HepG2 (cell line): ENCODE data around the gene RPTOR. TPM values are rescaled to one million over a fixed set of nuclear protein-coding genes. Genes with fewer than 3 reads are reported as not detected.

Source experiments
- ATAC-seq: fragments of 200-7000 bp; cut with Tn5 transposase; 3 replicates; pipeline ENCODE4 v1.9.1; 2020; ENCODE audit warnings: mild to moderate bottlenecking, moderate library complexity
- BruUV-seq: library from RNA; stranded (reverse); fragments of 400-500 nt; replicated peaks from 2 replicates; lab custom pipeline; 2021; lab: Mats Ljungman, UMichigan
- CTCF ChIA-PET: fragments of 300-600 bp; formaldehyde crosslinking; extraction: SDS; loops from one replicate; lab custom pipeline; 2021; ENCODE audit warnings: low total read pairs, inconsistent platforms, low intra/inter-chr PET ratio; lab: Yijun Ruan, JAX
- POLR2A ChIA-PET: fragments of 350-600 bp; sonication (Branson Sonifier 250); formaldehyde crosslinking; loops from one replicate; lab custom pipeline; 2020; ENCODE audit warnings: antibody characterized with exemption, inconsistent platforms; lab: Yijun Ruan, JAX
- DNase-seq: peaks from one replicate; pipeline ENCODE4 v3.0.0-alpha.2; 2015; ENCODE audit warnings: low spot score
- FAIRE-seq: peaks from 3 replicates; lab custom pipeline; 2011; peaks lifted over from hg19 to GRCh38; lab: Jason Lieb, UNC
- H2AFZ ChIP-seq: one replicate; pipeline ENCODE4 v1.6.1; 2011; ENCODE audit warnings: low read length, inconsistent platforms
- H3K27ac ChIP-seq: fragments of 300-600 bp; 3 replicates; pipeline ENCODE4 v1.8.0; 2011; ENCODE audit warnings: mixed run types, mild to moderate bottlenecking, mixed read lengths, low read length, inconsistent platforms; ENCODE audit not compliant: insufficient read depth; ENCODE audit errors: extremely low read length
- H3K27me3 ChIP-seq, 2 experiments: fragments of 200-600 bp in 1 of 2; 2 replicates in 1 of 2; 3 replicates in 1 of 2; pipeline versions ENCODE4 v1.6.0 to v1.8.0; 2011; ENCODE audit warnings: low read length in 2 of 2, mild to moderate bottlenecking in 2 of 2, moderate library complexity in 2 of 2, inconsistent platforms in 1 of 2; ENCODE audit not compliant: insufficient read depth in 2 of 2, control insufficient read depth in 1 of 2
- H3K36me3 ChIP-seq, 2 experiments: fragments of 200-600 bp in 1 of 2; replicated peaks in 1 of 2; 2 replicates in 1 of 2; 3 replicates in 1 of 2; pipeline versions ENCODE4 v1.5.1 to v1.8.0; 2011; ENCODE audit warnings: low read length in 2 of 2, inconsistent platforms in 1 of 2; ENCODE audit not compliant: insufficient read depth in 2 of 2, control insufficient read depth in 1 of 2
- H3K4me1 ChIP-seq: 2 replicates; pipeline ENCODE4 v1.5.1; 2012; ENCODE audit warnings: low read length, inconsistent platforms; ENCODE audit not compliant: insufficient read depth
- H3K4me2 ChIP-seq: 2 replicates; pipeline ENCODE4 v1.6.0; 2011; ENCODE audit warnings: low read depth, low read length, inconsistent platforms
- H3K4me3 ChIP-seq, 3 experiments: fragments of 200-600 bp in 1 of 3; sonication (generic), shearing (Covaris generic) in 1 of 3; replicated peaks in 1 of 3; 2 replicates each; pipeline ENCODE4 v1.5.1; 2011 to 2016; ENCODE audit warnings: low read length in 3 of 3, inconsistent platforms in 2 of 3, low read depth in 2 of 3, mild to moderate bottlenecking in 2 of 3, control low read depth in 1 of 3, mixed read lengths in 1 of 3; ENCODE audit not compliant: insufficient read depth in 1 of 3
- H3K79me2 ChIP-seq: one replicate; pipeline ENCODE4 v1.6.1; 2011; ENCODE audit warnings: low read length, inconsistent platforms; ENCODE audit not compliant: insufficient read depth
- H3K9ac ChIP-seq: 2 replicates; pipeline ENCODE4 v1.6.0; 2011; ENCODE audit warnings: mild to moderate bottlenecking, low read depth, low read length, inconsistent platforms; ENCODE audit not compliant: insufficient read depth
- H3K9me3 ChIP-seq: 2 replicates; pipeline ENCODE4 v1.5.1; 2012; ENCODE audit warnings: mild to moderate bottlenecking, low read length
- H4K20me1 ChIP-seq: 2 replicates; pipeline ENCODE4 v1.6.0; 2011; ENCODE audit warnings: inconsistent platforms, mild to moderate bottlenecking, low read length, moderate library complexity; ENCODE audit not compliant: insufficient read depth
- BCL6 ChIP-seq: IDR thresholded peaks from 2 replicates; pipeline ENCODE4 v1.6.1; 2016; ENCODE audit warnings: missing genetic modification reagents, missing compliant biosample characterization
- FOSL1 ChIP-seq: sonication (generic); formaldehyde crosslinking; IDR thresholded peaks from 2 replicates; pipeline ENCODE4 v1.9.0; 2021; ENCODE audit warnings: missing genetic modification reagents, borderline replicate concordance
- KLF16 ChIP-seq, 2 experiments: sonication (generic) in 1 of 2; formaldehyde crosslinking in 1 of 2; IDR thresholded peaks; 2 replicates each; pipeline versions ENCODE4 v1.6.1 to v1.8.0; 2016 to 2023; ENCODE audit warnings: missing genetic modification reagents in 2 of 2, missing compliant biosample characterization in 1 of 2
- MLXIP ChIP-seq: sonication (generic); formaldehyde crosslinking; IDR thresholded peaks from 2 replicates; pipeline ENCODE4 v1.9.0; 2021; ENCODE audit warnings: missing genetic modification reagents, borderline replicate concordance
- NCOR1 ChIP-seq: fragments of 200-600 bp; sonication (generic); IDR thresholded peaks from 2 replicates; pipeline ENCODE4 v1.7.0; 2017; ENCODE audit warnings: antibody characterized with exemption, low read length, borderline replicate concordance
- RBM22 ChIP-seq: fragments of 200-400 bp; formaldehyde crosslinking; optimal IDR thresholded peaks from 2 replicates; pipeline ENCODE3; 2017; ENCODE audit warnings: mild to moderate bottlenecking, low read length, moderate library complexity
- ZBTB37 ChIP-seq: sonication (generic); formaldehyde crosslinking; IDR thresholded peaks from 2 replicates; pipeline ENCODE4 v1.4.0; 2020; ENCODE audit warnings: mild to moderate bottlenecking, missing genetic modification reagents
- ZNF619 ChIP-seq: sonication (generic); formaldehyde crosslinking; IDR thresholded peaks from 2 replicates; pipeline ENCODE4 v1.4.0; 2020; ENCODE audit warnings: mild to moderate bottlenecking, missing genetic modification reagents
- ZNF747 ChIP-seq: sonication (generic); formaldehyde crosslinking; IDR thresholded peaks from 2 replicates; pipeline ENCODE4 v1.8.1; 2023; ENCODE audit warnings: missing genetic modification reagents, mild to moderate bottlenecking, borderline replicate concordance
- WGBS: methylation state at CpG from one replicate; pipeline ENCODE4 v1.1.6; 2017; ENCODE audit warnings: low lambda C conversion rate; 5-methylcytosine and 5-hydroxymethylcytosine counted together
- in situ Hi-C: cut with HindIII; loops from 2 replicates; pipeline ENCODE4 v1.10.0; 2017; ENCODE audit warnings: low pct_unique_long_range_greater_than_20kb; ENCODE audit not compliant: extremely low pct_ligation_motif_present
- intact Hi-C: fragments of 100-400 bp; cut with micrococcal nuclease; formaldehyde crosslinking; loops from one replicate; pipeline ENCODE4 v1.10.0; 2022; ENCODE audit not compliant: unreplicated experiment
- polyA plus RNA-seq, 8 experiments: library from polyadenylated mRNA; depleted of rRNA in 3 of 8; stranded (reverse) in 7 of 8; unstranded in 1 of 8; fragments of >200 nt; fragmentation: Illumina TruSeq in 4 of 8; extraction: Trizol in 4 of 8; gene quantifications; 2 replicates each; pipeline versions ENCODE4 v1.2.1 to v1.2.3, GENCODE V29; 2011 to 2016; ENCODE audit warnings: low read depth in 4 of 8, missing spikeins in 1 of 8, mixed read lengths in 1 of 8; ENCODE audit not compliant: insufficient read depth in 1 of 8
- total RNA-seq, 5 experiments: library from RNA; depleted of rRNA; stranded (reverse); fragments of >200 nt; fragmentation: Illumina TruSeq; extraction: Trizol; gene quantifications; 2 replicates each; pipeline ENCODE4 v1.2.3, GENCODE V29; 2016; ENCODE audit warnings: low read depth in 1 of 5

The RPTOR gene
- total and polyA plus RNA-seq, 2 of the 13 experiments (the other 11 are each of a cell fraction or from before 2014, with no cell fraction given) = 6.6 to 25.3 TPM

- no peak for ATAC-seq
- no peak overlapping the region for H3K9ac ChIP-seq
- no peak overlapping the region for H3K4me2 ChIP-seq
- no peak for TF ChIP-seq BCL6 (CRISPR knock-in tag)
- no peak for TF ChIP-seq MLXIP (CRISPR knock-in tag)
- no peak for TF ChIP-seq ZBTB37 (CRISPR knock-in tag)
- TF ChIP-seq ZNF747 = no peak
- TF ChIP-seq RBM22 = peak; percentile 18
- no peak for TF ChIP-seq ZNF619 (CRISPR knock-in tag)
- no peak for TF ChIP-seq NCOR1
- TF ChIP-seq KLF16 (CRISPR knock-in tag; IDR thresholded peaks at IDR 0.05) = no peak
- TF ChIP-seq FOSL1 (CRISPR knock-in tag) = no peak
- H3K27ac ChIP-seq = no peak overlapping the region
- WGBS = 94% methylated on average over 15 of the region's 17 CpGs
- peaks cover 11 to 17% of the 10 kb centered on the region in 2 experiments; a peak in 3 of 5 replicates for H3K36me3 ChIP-seq
- no TSS peak for BruUV-seq
- H3K27me3 ChIP-seq = no peaks in the 10 kb centered on the region
- peaks cover 14% of the 10 kb centered on the region; the same call in 1 of the 2 replicates for H4K20me1 ChIP-seq
- no peaks in the 10 kb centered on the region for H3K9me3 ChIP-seq
- in situ Hi-C loops (no loop called here), intact Hi-C loops (no loop called here)
- no peak for FAIRE-seq
- no peak overlapping the region for H3K4me3 ChIP-seq
- peaks cover 19% of the 10 kb centered on the region for H3K4me1 ChIP-seq
- DNase-seq = no peak
- POLR2A ChIA-PET = no interaction called here
- CTCF ChIA-PET = no interaction called here
- peaks cover 54% of the 10 kb centered on the region for H3K79me2 ChIP-seq
- no peak overlapping the region for H2AFZ ChIP-seq
Observed at GRCh38 chr17:80637048-80637781, 92.6 kb downstream of the RPTOR start.
